HepG2 (cell line): ENCODE results near the gene ERCC4. TPM values are rescaled to one million over a fixed set of nuclear protein-coding genes. Genes with fewer than 3 reads are reported as not detected.

Experiments
- ATAC-seq: fragments of 200-7000 bp; cut with Tn5 transposase; 3 replicates; pipeline ENCODE4 v1.9.1; 2020; ENCODE audit warnings: mild to moderate bottlenecking, moderate library complexity
- BruUV-seq: library from RNA; stranded (reverse); fragments of 400-500 nt; replicated peaks from 2 replicates; lab custom pipeline; 2021; lab: Mats Ljungman, UMichigan
- CTCF ChIA-PET: fragments of 300-600 bp; formaldehyde crosslinking; extraction: SDS; loops from one replicate; lab custom pipeline; 2021; ENCODE audit warnings: low total read pairs, inconsistent platforms, low intra/inter-chr PET ratio; lab: Yijun Ruan, JAX
- POLR2A ChIA-PET: fragments of 350-600 bp; sonication (Branson Sonifier 250); formaldehyde crosslinking; loops from one replicate; lab custom pipeline; 2020; ENCODE audit warnings: antibody characterized with exemption, inconsistent platforms; lab: Yijun Ruan, JAX
- DNase-seq: peaks from one replicate; pipeline ENCODE4 v3.0.0-alpha.2; 2015; ENCODE audit warnings: low spot score
- FAIRE-seq: peaks from 3 replicates; lab custom pipeline; 2011; peaks lifted over from hg19 to GRCh38; lab: Jason Lieb, UNC
- H2AFZ ChIP-seq: one replicate; pipeline ENCODE4 v1.6.1; 2011; ENCODE audit warnings: low read length, inconsistent platforms
- H3K27ac ChIP-seq: fragments of 300-600 bp; 3 replicates; pipeline ENCODE4 v1.8.0; 2011; ENCODE audit warnings: mixed run types, mild to moderate bottlenecking, mixed read lengths, low read length, inconsistent platforms; ENCODE audit not compliant: insufficient read depth; ENCODE audit errors: extremely low read length
- H3K27me3 ChIP-seq, 2 experiments: fragments of 200-600 bp in 1 of 2; 2 replicates in 1 of 2; 3 replicates in 1 of 2; pipeline versions ENCODE4 v1.6.0 to v1.8.0; 2011; ENCODE audit warnings: low read length in 2 of 2, mild to moderate bottlenecking in 2 of 2, moderate library complexity in 2 of 2, inconsistent platforms in 1 of 2; ENCODE audit not compliant: insufficient read depth in 2 of 2, control insufficient read depth in 1 of 2
- H3K36me3 ChIP-seq, 2 experiments: fragments of 200-600 bp in 1 of 2; replicated peaks in 1 of 2; 2 replicates in 1 of 2; 3 replicates in 1 of 2; pipeline versions ENCODE4 v1.5.1 to v1.8.0; 2011; ENCODE audit warnings: low read length in 2 of 2, inconsistent platforms in 1 of 2; ENCODE audit not compliant: insufficient read depth in 2 of 2, control insufficient read depth in 1 of 2
- H3K4me1 ChIP-seq: 2 replicates; pipeline ENCODE4 v1.5.1; 2012; ENCODE audit warnings: low read length, inconsistent platforms; ENCODE audit not compliant: insufficient read depth
- H3K4me2 ChIP-seq: 2 replicates; pipeline ENCODE4 v1.6.0; 2011; ENCODE audit warnings: low read depth, low read length, inconsistent platforms
- H3K4me3 ChIP-seq, 3 experiments: fragments of 200-600 bp in 1 of 3; sonication (generic), shearing (Covaris generic) in 1 of 3; replicated peaks in 1 of 3; 2 replicates each; pipeline ENCODE4 v1.5.1; 2011 to 2016; ENCODE audit warnings: low read length in 3 of 3, inconsistent platforms in 2 of 3, low read depth in 2 of 3, mild to moderate bottlenecking in 2 of 3, control low read depth in 1 of 3, mixed read lengths in 1 of 3; ENCODE audit not compliant: insufficient read depth in 1 of 3
- H3K79me2 ChIP-seq: one replicate; pipeline ENCODE4 v1.6.1; 2011; ENCODE audit warnings: low read length, inconsistent platforms; ENCODE audit not compliant: insufficient read depth
- H3K9ac ChIP-seq: 2 replicates; pipeline ENCODE4 v1.6.0; 2011; ENCODE audit warnings: mild to moderate bottlenecking, low read depth, low read length, inconsistent platforms; ENCODE audit not compliant: insufficient read depth
- H3K9me3 ChIP-seq: 2 replicates; pipeline ENCODE4 v1.5.1; 2012; ENCODE audit warnings: mild to moderate bottlenecking, low read length
- H4K20me1 ChIP-seq: 2 replicates; pipeline ENCODE4 v1.6.0; 2011; ENCODE audit warnings: inconsistent platforms, mild to moderate bottlenecking, low read length, moderate library complexity; ENCODE audit not compliant: insufficient read depth
- PAWR ChIP-seq: sonication (generic); formaldehyde crosslinking; IDR thresholded peaks from 2 replicates; pipeline ENCODE4 v1.4.0; 2020; ENCODE audit warnings: missing genetic modification reagents, mild to moderate bottlenecking, borderline replicate concordance
- ZBTB44 ChIP-seq: sonication (generic); formaldehyde crosslinking; IDR thresholded peaks from 2 replicates; pipeline ENCODE4 v1.4.0; 2020; ENCODE audit warnings: missing genetic modification reagents
- WGBS: methylation state at CpG from one replicate; pipeline ENCODE4 v1.1.6; 2017; ENCODE audit warnings: low lambda C conversion rate; 5-methylcytosine and 5-hydroxymethylcytosine counted together
- in situ Hi-C: cut with HindIII; loops from 2 replicates; pipeline ENCODE4 v1.10.0; 2017; ENCODE audit warnings: low pct_unique_long_range_greater_than_20kb; ENCODE audit not compliant: extremely low pct_ligation_motif_present
- intact Hi-C: fragments of 100-400 bp; cut with micrococcal nuclease; formaldehyde crosslinking; loops from one replicate; pipeline ENCODE4 v1.10.0; 2022; ENCODE audit not compliant: unreplicated experiment
- polyA plus RNA-seq, 8 experiments: library from polyadenylated mRNA; depleted of rRNA in 3 of 8; stranded (reverse) in 7 of 8; unstranded in 1 of 8; fragments of >200 nt; fragmentation: Illumina TruSeq in 4 of 8; extraction: Trizol in 4 of 8; gene quantifications; 2 replicates each; pipeline versions ENCODE4 v1.2.1 to v1.2.3, GENCODE V29; 2011 to 2016; ENCODE audit warnings: low read depth in 4 of 8, missing spikeins in 1 of 8, mixed read lengths in 1 of 8; ENCODE audit not compliant: insufficient read depth in 1 of 8
- total RNA-seq, 5 experiments: library from RNA; depleted of rRNA; stranded (reverse); fragments of >200 nt; fragmentation: Illumina TruSeq; extraction: Trizol; gene quantifications; 2 replicates each; pipeline ENCODE4 v1.2.3, GENCODE V29; 2016; ENCODE audit warnings: low read depth in 1 of 5
- TF ChIP-seq, protein P1 (sequence below), 2 experiments: fragments of 450-650 bp in 1 of 2; sonication (generic) in 1 of 2; formaldehyde crosslinking; IDR thresholded peaks; 2 replicates each; pipeline versions ENCODE4 v1.5.0 to v1.8.0; 2020 to 2022; ENCODE audit warnings: mild to moderate bottlenecking in 1 of 2, missing genetic modification reagents in 1 of 2
- TF ChIP-seq, protein P2 (sequence below): sonication (generic); formaldehyde crosslinking; IDR thresholded peaks from 2 replicates; pipeline ENCODE4 v1.9.0; 2021; ENCODE audit warnings: missing genetic modification reagents, mild to moderate bottlenecking, borderline replicate concordance

The ERCC4 gene
- total and polyA plus RNA-seq, 2 of the 13 experiments (the other 11 are each of a cell fraction or from before 2014, with no cell fraction given) = 5.4 to 15.2 TPM

- CTCF ChIA-PET = no interaction called here
These were observed 64.8 kb downstream of the ERCC4 start for GRCh38 chr16:13984794-13985193.

More at GRCh38 chr16:13984794-13985193, 64.8 kb downstream of the ERCC4 start:
- Histone ChIP-seq H3K79me2 (no peaks in the 10 kb centered on the region), H4K20me1 (no peaks in the 10 kb centered on the region), H3K36me3 (no peaks in the 10 kb centered on the region), H3K4me1 (no peaks in the 10 kb centered on the region), H3K4me3 (no peak overlapping the region), H3K9ac (no peak overlapping the region), H3K27ac (no peak overlapping the region), H3K27me3 (no peaks in the 10 kb centered on the region), H3K4me2 (no peak overlapping the region), H2AFZ (no peak overlapping the region), H3K9me3 (no peaks in the 10 kb centered on the region)
- WGBS = 55% methylated on average over 8 of the region's 8 CpGs
- ATAC-seq (no peak), FAIRE-seq (no peak), DNase-seq (no peak)
- intact Hi-C loops = no loop called here
- POLR2A ChIA-PET = no interaction called here
- in situ Hi-C loops = no loop called here
- BruUV-seq = no TSS peak
- TF ChIP-seq, protein P1, sequence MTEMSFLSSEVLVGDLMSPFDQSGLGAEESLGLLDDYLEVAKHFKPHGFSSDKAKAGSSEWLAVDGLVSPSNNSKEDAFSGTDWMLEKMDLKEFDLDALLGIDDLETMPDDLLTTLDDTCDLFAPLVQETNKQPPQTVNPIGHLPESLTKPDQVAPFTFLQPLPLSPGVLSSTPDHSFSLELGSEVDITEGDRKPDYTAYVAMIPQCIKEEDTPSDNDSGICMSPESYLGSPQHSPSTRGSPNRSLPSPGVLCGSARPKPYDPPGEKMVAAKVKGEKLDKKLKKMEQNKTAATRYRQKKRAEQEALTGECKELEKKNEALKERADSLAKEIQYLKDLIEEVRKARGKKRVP (CRISPR knock-in tag; IDR thresholded peaks at IDR 0.05) = peak in 1 of 2 experiments; percentile 44; a peak in 1 of 4 replicates
- TF ChIP-seq ZBTB44 (CRISPR knock-in tag) (no peak), PAWR (no peak)
- TF ChIP-seq, protein P2, sequence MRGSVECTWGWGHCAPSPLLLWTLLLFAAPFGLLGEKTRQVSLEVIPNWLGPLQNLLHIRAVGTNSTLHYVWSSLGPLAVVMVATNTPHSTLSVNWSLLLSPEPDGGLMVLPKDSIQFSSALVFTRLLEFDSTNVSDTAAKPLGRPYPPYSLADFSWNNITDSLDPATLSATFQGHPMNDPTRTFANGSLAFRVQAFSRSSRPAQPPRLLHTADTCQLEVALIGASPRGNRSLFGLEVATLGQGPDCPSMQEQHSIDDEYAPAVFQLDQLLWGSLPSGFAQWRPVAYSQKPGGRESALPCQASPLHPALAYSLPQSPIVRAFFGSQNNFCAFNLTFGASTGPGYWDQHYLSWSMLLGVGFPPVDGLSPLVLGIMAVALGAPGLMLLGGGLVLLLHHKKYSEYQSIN (CRISPR knock-in tag) = no peak
